AG04450 (cell line): ENCODE results near the gene SHF. TPM values are rescaled to one million over a fixed set of nuclear protein-coding genes. Genes with fewer than 3 reads are reported as not detected.

Experiments
- CTCF ChIA-PET: fragments of 300-600, 350-600 bp; formaldehyde crosslinking; extraction: SDS; loops from one replicate; lab custom pipeline; 2022; ENCODE audit warnings: antibody characterized with exemption, inconsistent platforms; lab: Charles Lee
- POLR2A ChIA-PET: fragments of 350-600 bp; formaldehyde crosslinking; extraction: SDS; loops from one replicate; lab custom pipeline; 2021; ENCODE audit warnings: antibody characterized with exemption, inconsistent platforms; lab: Yijun Ruan, JAX
- DNase-seq: peaks from one replicate; pipeline ENCODE4 v3.0.0-alpha.2; 2011; ENCODE audit warnings: low read depth, low spot score
- H3K27ac ChIP-seq: one replicate; pipeline ENCODE4 v1.5.1; 2012; ENCODE audit warnings: low read depth, low read length, control low read depth
- H3K27me3 ChIP-seq: one replicate; pipeline ENCODE4 v1.6.0; 2012; ENCODE audit warnings: low read length; ENCODE audit not compliant: control insufficient read depth, insufficient read depth
- H3K4me3 ChIP-seq: 2 replicates; pipeline ENCODE4 v1.5.1; 2011; ENCODE audit warnings: mild to moderate bottlenecking, low read depth, low read length, control low read depth
- H3K9me3 ChIP-seq: 2 replicates; pipeline ENCODE4 v1.5.1; 2012; ENCODE audit warnings: low read length; ENCODE audit not compliant: control insufficient read depth, insufficient read depth
- polyA plus RNA-seq: library from polyadenylated mRNA; depleted of rRNA; stranded (reverse); fragments of >200 nt; gene quantifications from 2 replicates; pipeline ENCODE4 v1.2.3, GENCODE V29; 2011
- TF ChIP-seq, protein P1 (sequence below): IDR thresholded peaks from 2 replicates; pipeline ENCODE4 v1.5.1; 2011; ENCODE audit warnings: low read depth, low read length, control low read depth, inconsistent platforms

Gene SHF
- polyA plus RNA-seq, 1 experiment: 4.1 TPM

DNA sequence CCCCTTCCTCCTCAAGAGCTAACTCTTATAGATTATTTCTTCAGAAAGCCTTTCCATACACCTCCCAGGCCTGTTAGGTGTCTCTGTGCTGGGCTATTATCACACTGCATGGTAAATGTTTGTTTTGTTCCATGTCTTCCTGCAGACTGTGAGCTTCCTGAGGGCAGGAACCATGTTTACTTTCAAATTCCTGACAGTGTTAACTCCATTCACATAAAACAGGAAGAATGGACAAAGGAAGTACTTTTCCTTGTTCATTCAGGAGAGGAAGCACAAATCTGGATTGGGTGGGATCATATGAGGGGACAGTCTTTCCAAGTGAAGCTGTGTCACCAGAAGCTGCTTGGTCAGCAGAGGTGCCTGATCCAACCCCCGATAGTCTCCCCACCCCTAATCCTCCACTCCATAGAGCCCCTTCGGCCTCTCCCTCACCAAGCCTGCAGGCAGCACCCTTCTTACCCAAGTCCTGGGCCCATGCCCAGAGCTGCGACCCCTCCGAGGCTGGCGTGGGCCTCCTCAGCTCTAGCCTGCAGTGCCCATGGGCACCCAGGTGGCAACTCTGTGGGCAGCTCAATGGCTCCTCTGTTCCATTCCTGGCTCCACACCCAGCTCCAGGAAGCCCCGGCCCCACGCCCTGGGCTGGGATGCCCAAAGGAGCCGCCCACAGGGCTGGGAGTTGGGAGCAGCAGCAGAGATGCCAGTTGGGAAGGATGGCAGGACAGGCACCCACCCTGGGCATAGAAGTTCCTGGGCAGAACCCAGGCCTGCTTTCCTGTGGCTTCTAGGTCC, 6.9 kb downstream of the SHF start:
- ChIA-PET CTCF (interaction anchor here (0.7 to 6.4 kb wide), 9 partner anchors 13 to 524 kb away, joined by 3 to 27 read pairs (median 3); no protein-coding TSS in a partner anchor), POLR2A (no interaction called here)
- H3K27ac ChIP-seq: no peak overlapping the region
- H3K9me3 ChIP-seq: no peaks in the 10 kb centered on the region
- no peak overlapping the region for H3K4me3 ChIP-seq
- TF ChIP-seq, protein P1, sequence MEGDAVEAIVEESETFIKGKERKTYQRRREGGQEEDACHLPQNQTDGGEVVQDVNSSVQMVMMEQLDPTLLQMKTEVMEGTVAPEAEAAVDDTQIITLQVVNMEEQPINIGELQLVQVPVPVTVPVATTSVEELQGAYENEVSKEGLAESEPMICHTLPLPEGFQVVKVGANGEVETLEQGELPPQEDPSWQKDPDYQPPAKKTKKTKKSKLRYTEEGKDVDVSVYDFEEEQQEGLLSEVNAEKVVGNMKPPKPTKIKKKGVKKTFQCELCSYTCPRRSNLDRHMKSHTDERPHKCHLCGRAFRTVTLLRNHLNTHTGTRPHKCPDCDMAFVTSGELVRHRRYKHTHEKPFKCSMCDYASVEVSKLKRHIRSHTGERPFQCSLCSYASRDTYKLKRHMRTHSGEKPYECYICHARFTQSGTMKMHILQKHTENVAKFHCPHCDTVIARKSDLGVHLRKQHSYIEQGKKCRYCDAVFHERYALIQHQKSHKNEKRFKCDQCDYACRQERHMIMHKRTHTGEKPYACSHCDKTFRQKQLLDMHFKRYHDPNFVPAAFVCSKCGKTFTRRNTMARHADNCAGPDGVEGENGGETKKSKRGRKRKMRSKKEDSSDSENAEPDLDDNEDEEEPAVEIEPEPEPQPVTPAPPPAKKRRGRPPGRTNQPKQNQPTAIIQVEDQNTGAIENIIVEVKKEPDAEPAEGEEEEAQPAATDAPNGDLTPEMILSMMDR: no peak
- DNase-seq: no peak
- H3K27me3 ChIP-seq: no peaks in the 10 kb centered on the region

DNA sequence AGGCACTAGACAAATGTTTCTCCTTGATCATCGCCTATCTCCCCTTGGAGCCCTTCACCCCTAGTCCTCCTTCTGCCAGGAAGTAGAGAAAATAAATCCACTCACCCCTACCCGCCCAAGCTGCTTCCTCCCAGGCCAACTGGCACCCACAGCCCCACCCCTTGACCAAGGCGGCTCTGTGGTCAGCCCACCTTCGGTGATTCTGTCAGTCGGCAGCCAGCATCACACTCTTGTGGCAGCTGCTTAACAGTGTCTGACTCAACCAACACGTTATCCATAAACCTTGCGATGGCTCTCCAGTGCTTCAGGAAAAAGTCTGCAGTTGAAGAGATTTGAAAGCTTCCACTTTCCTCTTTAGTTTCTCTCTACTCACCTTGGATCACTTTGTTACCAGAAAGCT, 7.6 kb downstream of the SHF start:
- H3K4me3 ChIP-seq: no peak overlapping the region
- CTCF ChIA-PET: interaction anchor here (0.7 to 6.4 kb wide), 9 partner anchors 13 to 525 kb away, joined by 3 to 27 read pairs (median 3); no protein-coding TSS in a partner anchor
- no peak for DNase-seq
- H3K27me3 ChIP-seq: no peaks in the 10 kb centered on the region
- no peaks in the 10 kb centered on the region for H3K9me3 ChIP-seq
- TF ChIP-seq, protein P1: no peak
- no peak overlapping the region for H3K27ac ChIP-seq
- POLR2A ChIA-PET: no interaction called here

DNA sequence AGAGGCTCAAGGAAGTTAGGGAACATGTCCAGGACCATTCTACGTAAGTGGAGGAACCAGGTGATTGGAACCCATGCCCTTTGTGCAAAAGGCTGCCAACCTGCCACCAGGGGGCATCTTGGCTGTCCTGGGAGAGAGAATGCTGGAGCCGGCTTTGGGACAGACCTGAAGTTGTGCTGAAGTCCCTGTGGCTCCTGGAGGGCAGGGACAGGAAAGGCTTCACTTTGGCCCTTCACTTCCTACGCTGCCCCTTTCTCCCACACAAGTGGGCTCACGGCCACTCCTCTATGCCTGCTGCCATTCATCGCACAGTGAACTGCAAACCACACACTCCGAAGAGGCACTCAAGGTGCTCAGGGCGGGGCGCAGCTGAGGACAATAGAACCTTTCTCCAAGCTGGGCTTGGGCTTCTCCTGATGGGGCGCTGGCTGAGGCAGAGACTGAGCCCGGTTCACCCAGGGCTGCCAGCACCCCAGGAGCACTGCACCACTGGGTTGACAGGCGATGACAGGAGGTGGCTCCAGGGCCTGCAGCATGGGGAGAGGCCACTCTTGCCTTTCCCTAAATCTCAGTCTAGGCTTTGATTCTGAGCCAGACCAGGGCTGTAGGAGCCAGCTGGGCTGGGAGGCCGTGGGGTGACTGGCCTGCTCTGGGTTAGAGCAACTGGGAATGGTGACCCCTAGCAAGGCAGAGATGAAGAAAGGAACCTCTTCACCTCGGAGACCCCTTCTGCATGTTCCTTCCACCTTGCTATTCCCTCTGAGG, 8.4 kb downstream of the SHF start:
- no peak overlapping the region for H3K4me3 ChIP-seq
- H3K9me3 ChIP-seq: no peaks in the 10 kb centered on the region
- no peaks in the 10 kb centered on the region for H3K27me3 ChIP-seq
- ChIA-PET POLR2A (no interaction called here), CTCF (interaction anchor here (0.9 to 6.4 kb wide), 6 partner anchors 12 to 278 kb away, joined by 3 to 27 read pairs (median 5); no protein-coding TSS in a partner anchor)
- no peak for DNase-seq
- H3K27ac ChIP-seq: no peak overlapping the region
- TF ChIP-seq, protein P1: peak; percentile 39

DNA sequence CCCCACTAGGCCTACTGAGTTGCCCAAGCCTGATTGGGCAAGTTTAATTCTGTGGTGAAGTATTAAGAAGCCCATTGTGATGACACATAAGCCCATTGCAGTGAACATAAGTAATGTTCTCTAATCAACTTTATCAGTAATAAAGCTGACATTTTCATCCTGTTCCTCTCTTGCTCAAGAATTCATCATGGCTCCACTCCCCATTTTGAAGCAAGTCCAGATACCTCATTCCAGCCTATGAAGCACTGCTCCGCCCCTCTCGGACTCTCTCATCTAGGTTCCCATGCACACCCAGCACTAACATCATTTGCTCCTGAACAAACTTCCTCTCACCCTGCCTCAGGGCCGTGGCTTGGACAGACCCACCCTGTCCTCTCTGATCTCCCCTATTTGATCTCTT, 10.5 kb downstream of the SHF start:
- Histone ChIP-seq H3K27ac (no peak overlapping the region), H3K4me3 (no peak overlapping the region), H3K9me3 (no peaks in the 10 kb centered on the region), H3K27me3 (no peaks in the 10 kb centered on the region)
- TF ChIP-seq, protein P1: no peak
- POLR2A ChIA-PET: no interaction called here
- DNase-seq: no peak
- CTCF ChIA-PET: interaction anchor here (1.6 to 3.2 kb wide), 2 partner anchors 10 kb away, joined by 6 to 14 read pairs; no protein-coding TSS in a partner anchor
